Prostate gland (tissue), 2 donors: ENCODE results near the gene RING1.

ENCODE experiments used
- POLR2A ChIP-seq: fragments of 450-650 bp; IDR thresholded peaks from one replicate; pipeline ENCODE4 v1.6.1; 2016; ENCODE audit warnings: antibody characterized with exemption, mild to moderate bottlenecking
- POLR2AphosphoS5 ChIP-seq: sonication (generic); formaldehyde crosslinking; IDR thresholded peaks from one replicate; pipeline ENCODE4 v1.6.1; 2017; ENCODE audit warnings: antibody characterized with exemption
- TF ChIP-seq, protein P1 (sequence below), 4 experiments: fragments of 200-600 bp in 2 of 4; fragments of 450-650 bp in 2 of 4; sonication (generic) in 2 of 4; IDR thresholded peaks; 1 replicate in 3 of 4; 2 replicates in 1 of 4; pipeline ENCODE4 v1.5.1; 2016 to 2019; ENCODE audit warnings: antibody characterized with exemption in 4 of 4, mild to moderate bottlenecking in 2 of 4, moderate library complexity in 2 of 4

DNA sequence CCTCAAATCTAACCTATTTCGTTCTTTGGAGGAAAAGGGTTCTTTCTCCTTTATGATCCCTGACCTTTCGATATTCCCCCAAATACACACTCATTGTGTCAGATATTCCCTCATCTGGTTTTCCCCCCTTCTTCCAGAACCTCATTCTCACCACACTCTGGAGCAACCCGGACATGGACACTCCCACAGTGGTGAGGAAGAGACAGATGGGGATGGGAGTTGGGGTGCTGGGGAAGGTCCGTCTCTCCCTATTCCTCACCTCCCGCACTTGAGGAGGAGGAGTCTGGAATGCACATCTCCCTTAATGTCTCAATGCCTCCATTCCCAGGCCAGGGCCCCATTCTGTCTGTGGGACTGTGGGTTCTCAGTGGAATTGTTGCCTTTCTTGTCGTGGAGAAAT, 6.4 kb upstream of the RING1 start:
- TF ChIP-seq, protein P1, sequence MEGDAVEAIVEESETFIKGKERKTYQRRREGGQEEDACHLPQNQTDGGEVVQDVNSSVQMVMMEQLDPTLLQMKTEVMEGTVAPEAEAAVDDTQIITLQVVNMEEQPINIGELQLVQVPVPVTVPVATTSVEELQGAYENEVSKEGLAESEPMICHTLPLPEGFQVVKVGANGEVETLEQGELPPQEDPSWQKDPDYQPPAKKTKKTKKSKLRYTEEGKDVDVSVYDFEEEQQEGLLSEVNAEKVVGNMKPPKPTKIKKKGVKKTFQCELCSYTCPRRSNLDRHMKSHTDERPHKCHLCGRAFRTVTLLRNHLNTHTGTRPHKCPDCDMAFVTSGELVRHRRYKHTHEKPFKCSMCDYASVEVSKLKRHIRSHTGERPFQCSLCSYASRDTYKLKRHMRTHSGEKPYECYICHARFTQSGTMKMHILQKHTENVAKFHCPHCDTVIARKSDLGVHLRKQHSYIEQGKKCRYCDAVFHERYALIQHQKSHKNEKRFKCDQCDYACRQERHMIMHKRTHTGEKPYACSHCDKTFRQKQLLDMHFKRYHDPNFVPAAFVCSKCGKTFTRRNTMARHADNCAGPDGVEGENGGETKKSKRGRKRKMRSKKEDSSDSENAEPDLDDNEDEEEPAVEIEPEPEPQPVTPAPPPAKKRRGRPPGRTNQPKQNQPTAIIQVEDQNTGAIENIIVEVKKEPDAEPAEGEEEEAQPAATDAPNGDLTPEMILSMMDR (IDR thresholded peaks at IDR 0.05), result no peak
- TF ChIP-seq POLR2AphosphoS5, result no peak
- TF ChIP-seq POLR2A, result no peak
